Stimulated activated CD8-positive, alpha-beta memory T cell treated with anti-CD3 and anti-CD28 coated beads, Interleukin-7, amount 100 ng/mL, for 1 hour (primary cell): ENCODE results near the gene DMXL2.
"Not testable (repeated sequence)": the region's sequence is repeated elsewhere in the genome, so short reads cannot be mapped to it uniquely, and the experiment has no call there.

ENCODE experiments used
- DNase-seq, 2 donors: peaks; one replicate each; pipeline ENCODE4 v3.0.0-alpha.2; 2020; ENCODE audit warnings: low read depth in 2 of 2

The DMXL2 gene, protein sequence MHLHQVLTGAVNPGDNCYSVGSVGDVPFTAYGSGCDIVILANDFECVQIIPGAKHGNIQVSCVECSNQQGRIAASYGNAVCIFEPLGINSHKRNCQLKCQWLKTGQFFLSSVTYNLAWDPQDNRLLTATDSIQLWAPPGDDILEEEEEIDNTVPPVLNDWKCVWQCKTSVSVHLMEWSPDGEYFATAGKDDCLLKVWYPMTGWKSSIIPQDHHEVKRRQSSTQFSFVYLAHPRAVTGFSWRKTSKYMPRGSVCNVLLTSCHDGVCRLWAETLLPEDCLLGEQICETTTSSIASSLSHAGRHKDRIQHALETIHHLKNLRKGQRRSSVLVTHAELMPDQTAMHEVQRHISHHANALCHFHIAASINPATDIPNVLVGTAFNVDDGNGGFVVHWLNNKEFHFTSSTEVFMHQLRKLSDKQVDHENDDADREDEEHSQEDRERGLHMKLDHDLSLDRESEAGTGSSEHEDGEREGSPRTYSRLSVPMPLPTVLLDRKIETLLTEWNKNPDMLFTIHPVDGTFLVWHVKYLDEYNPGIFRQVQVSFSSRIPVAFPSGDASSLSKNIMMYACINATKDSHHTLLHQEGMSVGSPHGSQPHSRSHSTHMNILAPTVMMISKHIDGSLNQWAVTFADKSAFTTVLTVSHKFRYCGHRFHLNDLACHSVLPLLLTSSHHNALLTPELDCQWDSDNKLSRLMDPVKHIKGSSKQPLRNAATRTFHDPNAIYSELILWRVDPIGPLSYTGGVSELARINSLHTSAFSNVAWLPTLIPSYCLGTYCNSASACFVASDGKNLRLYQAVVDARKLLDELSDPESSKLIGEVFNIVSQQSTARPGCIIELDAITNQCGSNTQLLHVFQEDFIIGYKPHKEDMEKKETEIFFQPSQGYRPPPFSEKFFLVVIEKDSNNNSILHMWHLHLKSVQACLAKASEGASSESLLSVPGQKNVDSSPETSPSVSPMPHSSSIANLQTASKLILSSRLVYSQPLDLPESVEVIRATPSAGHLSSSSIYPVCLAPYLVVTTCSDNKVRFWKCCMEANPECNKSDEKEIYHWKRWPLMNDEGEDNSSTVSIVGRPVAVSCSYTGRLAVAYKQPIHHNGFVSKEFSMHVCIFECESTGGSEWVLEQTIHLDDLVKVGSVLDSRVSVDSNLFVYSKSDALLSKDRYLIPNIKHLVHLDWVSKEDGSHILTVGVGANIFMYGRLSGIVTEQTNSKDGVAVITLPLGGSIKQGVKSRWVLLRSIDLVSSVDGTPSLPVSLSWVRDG (N-terminal part only)

DNA sequence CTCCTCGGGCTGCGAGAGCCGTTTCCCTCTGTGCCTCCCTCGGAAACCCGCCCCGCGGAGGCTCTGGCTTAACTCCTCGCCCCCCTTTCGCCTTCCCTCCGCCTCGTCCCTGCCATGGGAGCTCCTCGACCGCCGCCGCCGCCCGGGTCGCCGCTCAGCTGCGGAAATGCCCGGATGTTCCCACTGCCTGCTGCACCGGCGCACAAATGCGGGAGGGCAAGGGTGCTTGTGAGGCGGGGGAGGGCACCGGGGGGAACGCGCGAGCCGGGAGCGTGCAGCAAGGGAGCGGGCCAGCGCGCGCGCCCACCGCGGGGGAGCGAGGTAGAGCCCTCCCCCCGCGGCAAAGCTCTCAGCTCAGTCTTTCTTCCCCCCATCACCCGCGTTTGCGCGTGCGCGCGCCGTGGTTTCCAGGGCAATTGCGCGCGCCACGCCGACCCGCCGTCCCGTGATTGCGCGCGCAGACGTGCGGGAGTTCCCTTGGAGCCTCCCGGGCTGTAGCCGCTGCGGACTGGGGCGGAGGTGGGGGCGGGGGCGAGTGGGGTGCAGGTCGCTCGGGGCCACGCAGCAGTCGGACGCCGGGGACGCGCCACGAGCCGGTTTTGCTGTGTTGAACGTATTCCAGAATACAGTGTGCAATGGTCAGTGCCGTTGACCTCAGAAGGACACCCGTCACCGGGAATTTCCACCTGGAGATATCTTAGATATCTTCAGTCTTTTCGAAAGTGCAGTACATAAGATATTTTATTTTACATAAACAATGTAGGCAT is at the start of gene DMXL2:
TSS of gene DMXL2 (minus strand) at position 168 of the 767 bp plus-strand sequence. CDS start 226 bp downstream, outside the sequence.
- peak; percentile 23 to 32 for DNase-seq

DNA sequence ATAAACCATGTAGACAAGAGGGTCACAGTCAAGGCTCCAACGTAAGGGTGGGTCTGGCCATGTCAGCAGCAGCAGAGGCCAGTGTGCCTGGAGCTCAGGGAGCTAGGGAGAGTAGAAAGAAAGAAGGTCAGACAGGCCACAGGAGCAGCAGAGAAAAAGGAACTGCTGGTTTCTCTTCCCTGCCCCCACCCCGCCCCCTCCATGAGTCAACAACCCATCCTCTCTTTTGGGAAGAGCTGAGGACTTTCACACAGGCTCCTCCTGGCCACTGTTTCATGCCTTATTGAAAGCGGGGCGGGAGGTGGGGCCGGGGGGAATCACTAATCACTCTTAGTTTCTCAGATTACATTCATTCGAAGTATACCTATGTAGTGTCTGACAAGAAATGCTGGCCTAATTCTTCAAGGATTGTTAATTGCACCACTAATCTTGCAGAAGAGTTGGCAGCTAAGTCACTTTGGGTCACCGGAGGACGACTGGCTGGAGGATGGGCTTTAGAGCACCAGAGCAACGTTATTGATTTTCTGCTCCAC is 49.6 kb upstream of the DMXL2 start:
- DNase-seq = no peak

DNA sequence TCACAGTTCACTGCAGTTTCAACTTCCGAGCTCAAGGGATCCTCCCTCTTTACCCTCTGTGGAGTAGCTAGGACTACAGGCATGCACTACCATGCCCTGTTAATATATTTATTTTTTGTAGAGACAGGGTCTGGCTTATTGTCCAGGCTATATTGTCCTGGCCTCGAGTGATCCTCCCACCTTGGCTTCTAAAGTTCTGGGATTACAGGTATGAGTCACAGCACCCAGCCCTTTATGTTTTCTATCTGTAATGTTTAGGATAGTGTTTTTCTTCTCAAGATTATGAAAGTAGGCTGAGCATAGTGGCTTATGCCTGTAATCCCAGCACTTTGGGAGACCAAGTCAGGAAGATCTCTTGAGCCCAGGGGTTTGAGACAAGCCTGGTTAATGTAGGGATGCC is 46.8 kb upstream of the DMXL2 start:
- no peak for DNase-seq

DNA sequence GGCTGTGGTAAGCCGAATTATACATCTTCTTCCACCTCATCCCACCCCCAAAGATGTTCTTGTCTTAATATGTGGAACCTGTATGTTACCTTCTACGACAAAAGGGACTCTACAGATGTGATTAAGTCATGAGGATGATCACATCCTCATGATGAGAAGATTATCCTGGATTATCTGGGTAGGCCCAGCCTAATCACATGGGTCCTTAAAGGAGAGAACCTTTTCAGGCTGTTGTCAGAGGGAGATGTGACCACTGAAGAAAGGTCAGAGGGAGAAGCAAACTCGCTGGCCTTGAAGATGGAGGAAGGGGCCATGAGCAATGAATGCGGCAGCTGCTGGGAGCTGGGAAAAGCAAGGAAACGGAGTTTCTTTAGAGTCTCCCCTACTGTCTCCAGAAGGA is 45.9 kb upstream of the DMXL2 start:
- no peak for DNase-seq

DNA sequence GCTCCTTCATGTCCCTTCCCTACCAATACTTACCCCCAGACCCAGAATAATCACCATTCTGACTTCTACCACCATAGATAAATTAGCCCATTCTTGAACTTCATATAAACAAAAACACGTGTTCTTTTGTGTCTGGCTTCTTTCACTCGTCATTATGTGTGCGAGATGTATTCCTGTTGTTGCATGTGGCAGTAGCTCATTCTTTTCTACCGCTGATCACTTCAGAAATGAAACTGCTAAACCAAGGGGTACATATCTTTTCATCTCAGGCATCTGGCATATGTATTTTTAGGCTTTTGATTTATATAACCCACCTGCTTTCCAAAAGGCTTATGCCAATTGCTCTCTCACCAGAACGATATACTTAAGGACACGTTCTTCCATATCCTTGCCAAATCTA is 44.9 kb upstream of the DMXL2 start:
- no peak for DNase-seq

DNA sequence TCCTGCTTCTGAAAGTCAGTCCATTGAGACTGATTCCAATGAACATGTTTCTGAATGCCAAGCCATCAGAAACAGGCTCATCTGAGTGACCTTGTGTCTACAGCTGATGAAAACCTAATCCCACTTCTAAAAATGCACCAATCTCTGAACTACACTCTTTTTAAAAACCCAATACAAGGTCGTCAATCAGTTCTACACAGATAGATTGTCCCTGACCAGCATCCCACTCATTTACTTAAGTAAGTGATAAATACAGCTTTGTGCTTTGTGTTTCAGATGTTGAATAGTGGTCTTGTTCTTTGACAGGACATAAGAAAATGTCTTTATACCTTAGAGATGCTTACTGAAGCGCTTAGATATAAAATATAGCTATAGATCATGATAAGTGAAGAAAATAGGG is 38.5 kb upstream of the DMXL2 start:
- DNase-seq = no peak

DNA sequence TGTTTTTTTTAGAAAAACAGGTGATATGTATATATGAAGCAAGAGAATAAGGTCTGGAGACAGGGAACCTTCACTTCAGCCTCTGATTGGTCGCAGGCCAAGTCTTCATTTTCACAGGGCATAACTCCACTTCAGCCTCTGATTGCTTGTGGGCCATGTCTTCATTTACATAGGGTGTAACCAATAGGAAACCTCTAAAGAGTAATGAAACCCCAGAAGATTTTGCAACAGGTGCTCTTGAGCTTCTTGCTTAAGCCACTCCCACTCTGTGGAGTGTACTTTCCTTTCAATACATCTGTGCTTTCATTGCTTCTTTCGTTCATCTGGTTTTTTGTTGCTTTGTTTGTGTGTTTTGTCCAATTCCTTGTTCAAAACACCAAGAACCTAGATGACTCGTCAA is 36.1 kb upstream of the DMXL2 start:
- DNase-seq = no peak

DNA sequence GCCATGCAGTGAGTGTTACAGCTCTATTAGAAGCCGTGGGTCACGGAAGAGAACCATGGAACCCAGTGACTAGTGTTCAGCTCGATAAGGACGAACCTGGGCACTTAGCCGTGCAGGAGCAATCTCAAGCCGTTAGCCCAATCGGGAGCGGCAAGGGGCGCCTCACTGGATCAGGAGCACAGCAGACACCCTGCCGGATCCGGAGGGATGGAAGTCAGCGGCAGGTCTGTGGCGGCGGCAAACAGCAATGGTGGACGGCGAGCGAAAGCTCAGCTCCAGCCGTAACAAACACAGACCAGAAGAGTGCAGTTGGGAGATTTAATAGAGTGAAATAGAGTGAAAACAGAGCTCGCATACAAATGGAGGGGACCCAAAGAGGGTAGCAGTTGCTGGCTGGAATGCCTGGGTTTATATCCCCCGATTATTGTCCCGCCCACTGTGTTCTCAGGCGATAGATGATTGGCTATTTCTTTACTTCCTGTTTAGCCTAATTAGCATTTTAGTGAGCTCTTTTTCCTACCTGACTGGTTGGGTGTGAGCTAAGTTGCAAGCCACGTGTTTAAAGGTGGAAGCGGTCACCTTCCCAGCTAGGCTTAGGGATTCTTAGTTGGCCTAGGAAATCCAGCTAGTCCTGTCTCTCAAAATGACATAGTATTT is 33.0 kb upstream of the DMXL2 start:
- not testable (repeated sequence) for DNase-seq

DNA sequence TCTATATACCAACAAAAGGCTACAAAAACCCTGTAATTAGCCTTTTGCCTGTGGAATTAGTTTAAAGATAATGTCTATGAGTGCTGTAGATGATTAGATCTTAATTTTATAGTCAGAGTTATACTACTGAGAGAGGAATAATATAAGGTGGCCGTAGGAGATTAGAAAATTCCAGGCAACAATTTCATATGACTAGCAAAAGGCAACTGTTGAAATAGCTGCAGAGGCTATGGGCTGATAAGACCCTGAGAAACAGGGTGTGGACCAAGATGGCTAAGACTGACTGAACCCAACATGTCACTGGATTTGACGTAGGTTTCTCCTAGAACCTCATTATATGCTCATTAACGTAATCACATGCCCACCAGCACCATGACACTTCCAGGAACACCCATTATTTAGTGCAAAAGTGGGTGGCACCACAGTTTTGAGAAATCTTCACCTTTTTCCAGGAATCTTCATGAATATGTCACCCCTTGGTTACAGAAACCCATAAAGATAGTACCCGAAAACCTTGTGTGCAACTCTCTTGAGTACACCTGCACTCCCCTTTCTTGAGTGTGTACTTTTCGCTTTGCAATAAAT is 29.6 kb upstream of the DMXL2 start:
- no peak for DNase-seq

DNA sequence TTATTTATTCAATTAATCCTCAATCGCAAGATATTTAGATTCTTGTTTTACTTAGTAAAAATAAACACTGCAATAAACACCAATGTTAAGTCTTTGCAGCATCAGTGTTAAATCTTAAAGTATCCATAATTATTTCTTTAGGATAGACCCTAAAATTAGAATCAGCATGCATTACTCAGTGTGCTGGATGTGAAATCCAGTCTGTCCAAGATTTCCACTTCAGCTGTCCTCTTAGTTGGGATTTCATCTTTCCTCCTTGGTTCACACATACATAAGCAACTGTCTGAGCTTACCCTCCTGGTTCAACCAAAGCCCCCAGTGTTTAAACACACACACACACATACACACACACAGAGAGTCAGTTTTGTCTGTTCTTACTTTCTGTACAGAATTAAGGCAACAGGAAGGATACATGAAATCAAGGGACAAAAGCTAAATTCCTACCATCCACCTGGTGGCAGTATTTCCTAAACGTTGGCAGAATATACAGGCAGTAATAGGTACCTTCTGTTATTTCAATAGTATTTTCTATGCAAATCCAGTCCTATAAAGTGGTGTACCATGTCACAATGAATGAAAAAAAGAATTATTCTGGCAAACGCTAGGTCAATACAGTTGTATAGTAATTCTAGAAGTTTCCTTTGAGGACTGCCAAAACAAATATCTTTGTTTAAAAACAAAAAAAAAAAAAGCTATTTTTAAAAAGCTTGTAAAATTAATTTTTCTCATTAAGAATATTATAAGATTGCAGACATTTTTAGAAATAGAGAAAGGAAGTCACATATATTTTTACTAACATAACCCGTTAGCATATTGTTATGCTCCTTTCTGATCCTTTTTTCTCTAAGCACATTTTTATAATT is 27.3 kb upstream of the DMXL2 start:
- DNase-seq = no peak

DNA sequence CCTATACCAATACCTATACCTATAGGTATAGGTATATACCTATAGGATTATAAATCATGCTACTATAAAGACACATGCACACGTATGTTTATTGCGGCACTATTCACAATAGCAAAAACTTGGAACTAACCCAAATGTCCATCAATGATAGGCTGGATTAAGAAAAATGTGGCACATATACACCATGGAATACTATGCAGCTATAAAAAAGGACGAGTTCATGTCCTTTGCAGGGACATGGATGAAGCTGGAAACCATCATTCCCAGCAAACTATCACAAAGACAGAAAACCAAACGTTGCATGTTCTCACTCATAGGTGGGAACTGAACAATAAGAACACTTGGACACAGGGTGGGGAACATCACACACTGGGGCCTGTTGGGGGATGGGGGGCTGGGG is 26.1 kb upstream of the DMXL2 start:
- not testable (repeated sequence) for DNase-seq

DNA sequence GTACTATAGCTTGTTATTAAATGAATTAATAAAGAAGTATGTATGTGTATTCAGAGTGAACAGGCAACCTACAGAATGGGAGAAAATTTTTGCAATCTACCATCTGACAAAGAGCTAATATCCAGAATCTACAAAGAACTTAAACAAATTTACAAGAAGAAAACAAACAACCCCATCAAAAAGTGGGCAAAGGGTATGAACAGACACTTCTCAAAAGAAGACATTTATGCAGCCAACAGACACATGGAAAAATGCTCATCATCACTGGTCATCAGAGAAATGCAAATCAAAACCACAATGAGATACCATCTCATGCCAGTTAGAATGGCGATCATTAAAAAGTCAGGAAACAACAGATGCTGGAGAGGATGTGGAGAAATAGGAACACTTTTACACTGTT is 25.5 kb upstream of the DMXL2 start:
- DNase-seq = not testable (repeated sequence)

DNA sequence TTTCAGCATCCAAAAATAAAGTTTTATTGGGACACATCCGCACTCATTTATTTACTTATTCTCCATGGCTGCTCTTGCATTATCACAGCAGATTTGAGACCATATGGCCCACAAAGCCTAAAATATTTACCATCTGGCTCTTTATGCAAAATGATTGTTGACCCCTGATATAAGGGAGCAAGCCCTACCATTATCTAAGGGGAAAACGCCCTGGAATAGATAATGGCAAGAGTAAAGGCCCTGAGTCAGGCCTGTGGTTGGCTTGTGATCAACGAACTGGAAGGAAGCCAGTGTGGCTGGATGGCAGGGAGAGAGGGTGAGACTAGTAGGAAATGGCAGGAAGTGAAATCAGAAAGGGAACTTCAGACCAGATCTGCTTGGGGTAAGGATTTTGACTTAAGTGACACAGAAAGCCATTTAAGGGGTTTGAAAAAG is 24.6 kb upstream of the DMXL2 start:
- no peak for DNase-seq

DNA sequence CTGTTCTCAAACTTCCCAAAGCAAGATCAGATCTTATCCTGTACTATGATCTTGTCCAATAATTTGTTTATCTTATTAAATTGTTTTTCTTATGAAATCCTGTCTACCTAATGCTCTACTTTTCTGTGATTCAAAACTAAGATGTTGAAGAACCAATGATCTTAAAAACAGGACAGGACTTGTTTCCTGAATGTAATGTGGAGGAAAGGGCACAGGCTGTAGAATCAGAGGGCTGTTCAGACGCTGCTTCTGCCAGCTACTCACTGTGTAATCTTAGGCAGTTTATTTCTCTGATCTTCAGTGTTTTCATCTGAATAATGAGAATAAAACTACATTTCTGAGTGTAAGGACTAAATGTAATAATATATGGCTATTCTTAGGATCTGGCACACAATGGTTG is 20.1 kb upstream of the DMXL2 start:
- no peak for DNase-seq

DNA sequence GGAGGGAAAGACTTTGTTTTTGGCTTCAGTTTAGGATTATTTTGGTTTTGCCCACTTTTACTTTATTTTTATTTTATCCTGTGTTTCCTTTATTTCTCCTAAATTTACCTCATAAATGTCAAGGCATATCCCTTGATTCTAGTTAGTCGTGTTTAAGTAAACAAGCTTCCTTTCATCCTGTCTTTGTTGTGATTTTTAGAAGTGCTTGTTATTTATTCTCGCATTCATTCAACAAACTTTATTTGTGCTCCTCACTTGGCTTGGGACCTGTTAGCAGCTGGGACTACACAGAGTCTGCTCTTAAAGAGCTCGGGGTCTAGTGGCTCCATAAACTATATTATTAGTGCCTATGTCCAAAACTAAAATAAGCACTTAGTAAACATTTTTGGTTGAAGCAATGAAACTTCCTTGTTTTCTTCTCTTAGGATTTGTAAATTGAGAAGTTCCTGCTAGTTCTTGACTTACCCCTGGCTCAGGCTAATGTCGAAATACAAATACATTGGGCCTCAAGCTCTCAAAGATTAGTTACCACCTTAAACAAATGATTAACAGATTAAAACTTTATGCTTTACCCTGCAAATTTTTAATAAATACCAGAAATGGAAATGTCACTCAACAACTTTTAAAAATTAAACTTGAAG is 19.0 kb upstream of the DMXL2 start:
- DNase-seq = no peak

DNA sequence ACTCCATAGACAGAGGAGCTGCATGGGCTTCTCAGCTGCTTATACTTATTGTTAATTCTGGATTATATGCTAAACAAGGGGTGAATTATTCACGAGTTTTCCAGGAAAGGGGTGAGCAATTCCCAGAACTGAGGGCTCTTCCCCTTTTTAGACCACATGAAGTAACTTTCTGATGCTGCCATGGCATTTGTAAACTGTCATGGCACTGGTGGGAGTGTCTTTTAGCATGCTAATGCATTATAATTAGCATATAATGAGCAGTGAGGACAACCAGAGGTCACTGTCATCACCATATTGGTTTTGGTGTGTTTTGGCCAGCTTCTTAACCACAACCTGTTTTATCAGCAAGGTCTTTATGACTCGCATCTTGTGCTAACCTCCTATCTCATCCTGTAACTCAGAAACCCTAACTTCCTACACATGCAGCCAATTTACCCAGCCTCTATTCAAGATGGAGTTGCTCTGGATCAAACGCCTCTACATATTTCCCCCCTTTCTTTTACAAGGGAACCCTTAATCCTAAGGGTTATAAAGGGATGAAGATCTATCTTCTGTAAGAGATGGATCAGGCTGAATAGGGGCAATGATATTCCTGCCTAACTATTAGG is 12.1 kb upstream of the DMXL2 start:
- DNase-seq = no peak

DNA sequence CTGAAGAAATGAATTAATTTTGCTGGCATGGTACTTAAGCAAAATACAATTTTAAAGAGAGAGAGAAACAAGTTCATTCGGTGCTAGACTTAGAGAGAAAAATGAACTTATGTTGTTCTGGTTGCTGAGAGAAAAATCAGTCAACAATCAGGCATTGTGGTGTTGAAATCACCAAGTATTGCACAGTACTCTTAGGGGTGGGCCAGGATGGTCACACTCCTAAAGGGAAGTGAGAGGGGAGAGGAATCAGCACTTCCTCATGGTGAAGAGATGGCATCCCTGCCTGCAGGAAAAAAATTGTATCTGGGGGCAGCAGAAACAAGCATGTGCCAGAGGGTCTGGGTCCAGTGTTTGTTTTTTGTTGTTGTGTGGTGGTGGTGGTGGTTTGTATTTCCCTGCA is 7.0 kb upstream of the DMXL2 start:
- no peak for DNase-seq

DNA sequence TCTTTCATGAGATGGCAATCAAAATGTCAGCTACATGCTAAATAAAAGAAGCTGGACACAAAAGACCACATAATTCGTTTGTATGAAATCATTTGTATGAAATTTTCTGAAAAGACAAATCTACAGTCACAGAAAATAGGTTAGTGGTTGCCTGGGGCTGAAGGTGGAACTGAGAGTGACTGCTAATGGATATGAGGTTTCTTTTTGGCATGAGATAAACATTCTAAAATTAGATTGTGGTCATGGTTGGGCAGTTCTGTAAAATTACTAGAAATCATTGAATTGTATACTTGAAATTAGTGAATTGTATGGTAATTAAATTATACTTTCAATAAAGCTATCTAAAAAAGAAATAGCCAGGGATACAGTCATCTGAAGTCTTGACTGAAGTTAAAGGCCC is 2.7 kb upstream of the DMXL2 start:
- no peak for DNase-seq
